Stimulated activated CD8-positive, alpha-beta memory T cell treated with anti-CD3 and anti-CD28 coated beads, Interleukin-12 subunit alpha, Interleukin-12 subunit beta, amount 100 ng/mL, for 1 hour (primary cell): Measurements from ENCODE around the gene PLIN3.
A peak's percentile ranks its signal among the peaks of the same experiment; 100 is the strongest.
"Not testable (repeated sequence)": the region's sequence is repeated elsewhere in the genome, so short reads cannot be mapped to it uniquely, and the experiment has no call there.

ENCODE experiments used
- DNase-seq: peaks from one replicate; pipeline ENCODE4 v3.0.0-alpha.2; 2020; ENCODE audit warnings: low read depth

Gene PLIN3

GRCh38 chr19:4847190-4847973 is 20.1 kb downstream of the PLIN3 start:
- DNase-seq = no peak

GRCh38 chr19:4845975-4846374 is 21.5 kb downstream of the PLIN3 start:
- not testable (repeated sequence) for DNase-seq

- no peak for DNase-seq
Measured at GRCh38 chr19:4844348-4845179, 22.9 kb downstream of the PLIN3 start.

- DNase-seq = no peak
Measured at GRCh38 chr19:4843647-4843965, 23.9 kb downstream of the PLIN3 start.

GRCh38 chr19:4839192-4839591 is 28.3 kb downstream of the PLIN3 start:
- DNase-seq = no peak

- no peak for DNase-seq
Measured at GRCh38 chr19:4832776-4833175, 34.7 kb downstream of the PLIN3 start.

GRCh38 chr19:4831979-4832340 is 35.5 kb downstream of the PLIN3 start:
- DNase-seq = not testable (repeated sequence)

- peak; percentile 58 for DNase-seq
Measured at GRCh38 chr19:4831304-4831978, 36.0 kb downstream of the PLIN3 start, which contains the start of gene TICAM1. TICAM1 (minus strand) TSS chr19:4831712; CDS start chr19:4818377, 13,335 bp downstream.

GRCh38 chr19:4830768-4831265 is 36.6 kb downstream of the PLIN3 start:
- DNase-seq = no peak

- no peak for DNase-seq
Measured at GRCh38 chr19:4830332-4830731, 37.1 kb downstream of the PLIN3 start.

- no peak for DNase-seq
Measured at GRCh38 chr19:4829001-4829712, 38.3 kb downstream of the PLIN3 start.

GRCh38 chr19:4823577-4823976 is 43.9 kb downstream of the PLIN3 start:
- DNase-seq = no peak

- DNase-seq = not testable (repeated sequence)
Measured at GRCh38 chr19:4822354-4822753, 45.1 kb downstream of the PLIN3 start.

GRCh38 chr19:4821265-4821664 is 46.2 kb downstream of the PLIN3 start:
- no peak for DNase-seq

- DNase-seq = no peak
Measured at GRCh38 chr19:4817467-4818277, 49.8 kb downstream of the PLIN3 start.

GRCh38 chr19:4816950-4817278 is 50.6 kb downstream of the PLIN3 start:
- DNase-seq = no peak

- DNase-seq = no peak
Measured at GRCh38 chr19:4816202-4816949, 51.1 kb downstream of the PLIN3 start.

GRCh38 chr19:4815426-4816201 is 51.9 kb downstream of the PLIN3 start:
- DNase-seq = peak; percentile 55

- DNase-seq = no peak
Measured at GRCh38 chr19:4814625-4815425, 52.6 kb downstream of the PLIN3 start.
